HG02588 (cell line): ENCODE data around the gene DNAJC25.
"Not testable (repeated sequence)": the region's sequence is repeated elsewhere in the genome, so short reads cannot be mapped to it uniquely, and the experiment has no call there.

ENCODE experiments used
- ATAC-seq: cut with Tn5 transposase; IDR thresholded peaks from one replicate; pipeline ENCODE4 v1.9.1; 2021; ENCODE audit warnings: mild to moderate bottlenecking, moderate library complexity; ENCODE audit not compliant: unreplicated experiment

Gene DNAJC25

DNA sequence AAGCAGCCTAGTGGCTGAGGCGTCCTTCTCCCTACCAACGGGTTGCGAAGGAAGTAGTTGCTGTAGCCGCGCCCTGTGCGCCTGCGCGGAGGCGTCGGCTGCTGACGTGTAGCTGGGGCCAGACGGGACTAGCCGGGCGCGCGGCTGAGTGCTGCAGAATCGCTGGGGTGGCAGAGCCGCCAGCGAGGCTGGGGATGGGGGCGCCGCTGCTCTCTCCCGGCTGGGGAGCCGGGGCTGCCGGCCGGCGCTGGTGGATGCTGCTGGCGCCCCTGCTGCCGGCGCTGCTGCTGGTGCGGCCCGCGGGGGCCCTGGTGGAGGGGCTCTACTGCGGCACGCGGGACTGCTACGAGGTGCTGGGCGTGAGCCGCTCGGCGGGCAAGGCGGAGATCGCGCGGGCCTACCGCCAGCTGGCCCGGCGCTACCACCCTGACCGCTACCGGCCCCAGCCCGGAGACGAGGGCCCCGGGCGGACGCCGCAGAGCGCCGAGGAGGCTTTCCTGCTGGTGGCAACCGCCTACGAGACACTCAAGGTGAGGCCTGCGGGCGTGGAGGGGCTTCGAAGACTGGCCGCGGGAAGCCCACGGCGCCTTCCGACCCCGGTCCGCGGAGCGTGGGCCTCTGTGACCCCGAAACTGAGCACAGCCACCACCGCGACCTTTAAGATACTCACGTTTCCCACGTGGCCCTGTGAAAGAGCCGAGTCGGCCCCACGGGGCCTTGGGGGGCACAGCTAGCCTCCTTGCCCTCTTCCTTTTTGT, at the start of gene DNAJC25:
Gene DNAJC25, plus strand, starts transcription at position 121 of the 758 bp plus-strand sequence. Its CDS starts 74 bp downstream, at position 195.
- ATAC-seq, result peak; percentile 96

DNA sequence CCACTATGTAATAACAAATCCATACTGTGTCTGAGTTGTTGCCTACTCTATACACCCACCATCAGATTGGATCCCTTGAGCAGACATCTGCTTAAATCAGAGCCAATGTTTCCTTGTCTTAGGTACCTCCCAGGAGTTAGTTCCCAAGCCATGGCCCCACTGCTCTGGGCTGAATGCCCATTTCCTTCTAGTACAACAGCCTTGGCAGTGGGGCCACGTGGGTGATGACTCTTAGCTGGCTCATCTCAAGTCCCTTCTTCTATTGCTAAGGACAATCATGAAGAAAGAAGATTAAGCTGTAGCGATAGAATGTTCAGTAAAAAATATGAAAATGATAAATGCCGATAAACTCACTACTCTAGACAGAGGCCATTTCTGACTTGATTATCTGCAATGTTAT, 48.2 kb upstream of the DNAJC25 start:
- no peak for ATAC-seq

GRCh38 chr9:111586378-111586777, 44.8 kb upstream of the DNAJC25 start:
- ATAC-seq, result no peak

DNA sequence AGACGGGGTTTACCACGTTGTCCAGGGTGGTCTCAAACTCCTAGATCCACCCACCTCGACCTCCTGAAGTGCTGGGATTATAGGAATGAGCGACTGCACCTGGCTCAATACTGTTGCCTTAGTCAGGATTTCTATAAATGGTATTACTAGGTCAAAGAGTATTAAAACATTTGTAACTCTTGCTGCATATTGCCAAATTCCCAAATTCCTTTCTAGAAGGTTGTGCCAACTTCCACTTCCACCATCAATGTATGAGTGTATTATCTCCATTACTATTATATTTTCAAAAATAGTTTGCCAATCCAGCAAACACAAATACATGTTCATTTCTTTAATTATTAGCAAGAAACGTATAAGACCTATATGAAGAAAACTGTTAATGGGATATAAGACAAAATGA, 42.3 kb upstream of the DNAJC25 start:
- ATAC-seq, result no peak

DNA sequence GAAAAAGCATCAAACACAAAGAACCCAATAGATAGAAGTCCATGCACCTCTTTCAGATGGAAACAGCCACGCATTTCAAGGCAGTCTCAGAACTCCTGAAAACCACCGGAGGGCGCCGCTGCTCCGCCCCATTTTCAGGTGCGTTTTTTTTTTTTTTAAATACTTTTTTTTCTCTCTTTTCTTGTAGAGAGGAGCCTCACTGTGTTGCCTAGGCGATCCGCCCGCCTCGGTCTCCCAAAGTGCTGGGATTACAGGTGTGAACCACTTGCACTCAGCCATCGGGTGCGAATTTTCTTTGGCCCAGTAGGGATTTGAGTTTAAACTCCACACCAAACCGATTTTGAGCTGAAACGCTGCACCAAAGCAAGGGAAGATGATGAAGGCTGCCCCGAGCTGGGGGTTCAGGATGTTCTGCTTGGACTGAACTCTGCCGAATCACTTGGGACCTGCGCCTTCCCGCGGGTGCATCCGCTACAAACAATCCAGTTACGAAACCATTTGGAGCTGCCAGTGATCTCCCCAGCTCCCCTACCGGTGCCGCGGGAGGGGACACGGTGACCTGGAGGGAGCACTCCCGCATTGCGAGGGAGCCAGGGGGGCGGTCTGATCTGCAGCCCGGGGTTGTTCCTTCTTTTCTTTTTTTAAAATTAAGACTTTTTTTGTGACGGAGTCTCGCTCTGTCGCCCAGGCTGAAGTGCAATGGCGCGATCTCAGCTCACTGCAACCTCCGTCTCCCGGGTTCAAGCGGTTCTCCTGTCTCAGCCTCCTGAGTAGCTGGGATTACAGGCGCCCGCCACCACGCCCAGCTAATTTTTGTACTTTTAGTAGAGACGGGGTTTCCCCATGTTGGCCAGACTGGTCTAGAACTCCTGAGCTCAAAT, 33.0 kb upstream of the DNAJC25 start:
- ATAC-seq, result no peak

GRCh38 chr9:111598733-111599091, 32.4 kb upstream of the DNAJC25 start:
- ATAC-seq, result no peak

GRCh38 chr9:111599092-111599954, 31.8 kb upstream of the DNAJC25 start, which contains the start of gene PTGR1:
Gene PTGR1, minus strand, starts transcription at chr9:111599647. Its CDS starts 2,225 bp downstream, at chr9:111597422.
- peak; percentile 33 for ATAC-seq

GRCh38 chr9:111599955-111600343, 31.2 kb upstream of the DNAJC25 start:
- ATAC-seq, result no peak

GRCh38 chr9:111601237-111602018, 29.7 kb upstream of the DNAJC25 start:
- no peak for ATAC-seq

DNA sequence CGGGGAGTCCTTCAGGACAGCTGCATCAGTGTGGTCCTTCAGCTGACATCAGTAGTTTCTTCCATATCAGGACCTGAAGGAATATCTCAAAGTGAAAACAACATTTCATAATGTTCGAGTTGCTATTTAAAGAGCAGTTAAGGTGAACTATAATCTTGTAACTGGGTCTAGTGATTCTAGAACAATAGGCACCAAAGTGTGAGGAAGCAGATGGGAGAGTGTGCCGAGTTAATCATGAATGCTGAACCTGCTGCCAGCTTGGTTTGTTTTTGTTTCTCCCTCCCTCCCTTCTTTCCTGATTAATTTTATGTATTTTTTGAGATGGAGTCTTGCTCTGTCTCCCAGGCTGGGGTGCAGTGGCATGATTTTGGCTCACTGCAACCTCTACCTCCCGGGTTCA, 28.1 kb upstream of the DNAJC25 start:
- ATAC-seq, result no peak

DNA sequence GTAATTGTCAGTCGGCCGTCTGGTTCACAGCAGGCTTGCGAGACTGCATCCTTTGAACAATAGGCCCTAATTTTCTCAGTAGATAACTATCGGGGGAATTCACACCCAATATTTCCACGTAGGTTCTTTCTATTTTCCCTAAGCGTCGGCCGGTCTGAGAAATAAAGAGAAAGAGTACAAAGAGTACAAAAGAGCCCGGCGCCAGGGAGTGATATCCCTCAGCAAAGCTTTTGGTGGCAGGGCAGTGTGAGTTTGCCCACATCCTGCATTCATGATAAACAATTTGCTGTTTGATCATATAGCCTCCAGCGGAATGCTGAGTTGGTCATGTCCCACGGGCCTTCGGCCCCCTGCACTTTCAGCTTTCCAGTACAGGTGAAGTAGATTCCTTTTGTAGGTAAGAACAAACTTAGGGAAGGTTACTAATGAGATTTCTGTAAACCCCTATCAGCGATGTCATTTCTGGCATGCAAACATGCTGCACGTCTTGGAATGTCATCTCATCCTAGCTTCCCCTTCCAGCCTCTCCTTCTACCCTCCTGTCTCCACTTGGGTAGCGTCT, 27.0 kb upstream of the DNAJC25 start:
- no peak for ATAC-seq

DNA sequence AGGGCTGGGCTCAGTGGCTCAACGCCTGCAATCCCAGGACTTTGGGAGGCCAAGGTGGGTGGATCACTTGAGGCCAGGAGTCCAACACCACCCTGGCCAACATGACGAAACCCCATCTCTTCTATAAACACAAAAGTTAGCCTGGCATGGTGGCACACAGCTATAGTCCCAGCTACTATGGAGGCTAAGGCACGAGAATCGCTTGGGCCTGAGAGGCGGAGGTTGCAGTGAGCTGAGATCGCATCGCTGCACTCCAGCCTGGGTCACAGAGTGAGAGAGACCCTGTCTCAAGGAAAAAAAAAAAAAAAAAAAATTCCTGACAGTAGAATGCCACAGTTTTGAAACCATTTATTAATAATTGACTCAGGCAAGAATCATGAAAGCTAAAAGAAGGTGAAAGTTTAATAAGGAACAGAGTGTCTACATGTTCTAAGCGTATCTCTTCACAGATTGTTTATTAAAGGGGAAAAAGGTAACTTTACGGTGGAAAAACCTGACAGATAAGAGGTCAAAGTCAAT, 26.0 kb upstream of the DNAJC25 start:
- no peak for ATAC-seq

DNA sequence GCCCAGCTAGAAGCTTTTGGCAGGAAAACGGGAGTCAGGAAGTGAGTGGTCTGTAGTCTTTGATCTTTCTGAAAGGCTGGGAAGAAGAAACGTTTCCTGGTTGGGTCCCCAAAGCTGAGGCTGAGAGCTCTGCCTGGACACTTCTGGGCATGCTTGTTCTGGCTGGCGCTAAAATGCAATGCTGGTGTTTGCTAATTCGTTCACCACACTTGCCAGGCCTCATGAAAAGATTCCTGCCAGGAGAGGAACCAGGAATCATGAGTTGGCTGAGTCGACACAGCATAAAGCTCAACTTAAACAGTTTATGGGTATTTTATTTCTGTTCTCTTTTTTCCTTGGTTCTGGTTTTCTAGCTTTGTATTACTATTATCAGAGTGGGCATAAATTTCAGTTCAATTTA, 21.0 kb upstream of the DNAJC25 start:
- no peak for ATAC-seq

DNA sequence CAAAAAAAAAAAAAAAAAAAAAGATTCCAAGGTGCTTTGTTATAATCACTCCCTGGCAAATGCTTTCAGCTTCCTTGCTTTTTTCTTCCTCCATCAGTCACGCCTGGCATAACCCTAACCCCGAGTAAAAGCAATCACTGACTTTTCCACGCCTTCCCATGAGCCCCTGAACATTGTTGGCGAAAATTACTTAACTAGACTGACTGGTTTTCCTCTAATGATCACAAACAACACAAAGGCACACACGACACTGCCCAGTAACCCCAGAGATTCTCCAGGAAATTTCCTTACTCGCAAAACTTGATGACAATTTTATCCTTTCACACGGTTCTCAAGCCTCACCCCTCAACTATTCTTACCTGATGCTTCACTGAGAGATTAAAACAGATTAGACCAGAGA, 20.3 kb upstream of the DNAJC25 start:
- ATAC-seq, result no peak

- no peak for ATAC-seq
These were observed 17.6 kb upstream of the DNAJC25 start for GRCh38 chr9:111613436-111614040.

- no peak for ATAC-seq
These were observed 15.2 kb upstream of the DNAJC25 start for GRCh38 chr9:111615928-111616327.

DNA sequence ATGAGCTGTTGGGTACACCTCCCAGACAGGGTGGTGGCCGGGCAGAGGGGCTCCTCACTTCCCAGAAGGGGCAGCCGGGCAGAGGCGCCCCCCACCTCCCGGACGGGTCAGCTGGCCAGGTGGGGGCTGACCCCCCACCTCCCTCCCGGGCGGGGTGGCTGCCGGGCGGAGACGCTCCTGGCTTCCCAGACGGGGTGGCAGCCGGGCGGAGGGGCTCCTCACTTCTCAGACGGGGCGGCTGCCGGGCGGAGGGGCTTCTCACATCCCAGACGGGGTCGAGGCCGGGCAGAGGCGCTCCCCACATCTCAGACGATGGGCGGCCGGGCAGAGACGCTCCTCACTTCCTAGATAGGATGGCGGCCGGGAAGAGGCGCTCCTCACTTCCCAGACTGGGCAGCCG, 13.8 kb upstream of the DNAJC25 start:
- not testable (repeated sequence) for ATAC-seq

- ATAC-seq, result no peak
These were observed 9.1 kb upstream of the DNAJC25 start for GRCh38 chr9:111621895-111622480.

DNA sequence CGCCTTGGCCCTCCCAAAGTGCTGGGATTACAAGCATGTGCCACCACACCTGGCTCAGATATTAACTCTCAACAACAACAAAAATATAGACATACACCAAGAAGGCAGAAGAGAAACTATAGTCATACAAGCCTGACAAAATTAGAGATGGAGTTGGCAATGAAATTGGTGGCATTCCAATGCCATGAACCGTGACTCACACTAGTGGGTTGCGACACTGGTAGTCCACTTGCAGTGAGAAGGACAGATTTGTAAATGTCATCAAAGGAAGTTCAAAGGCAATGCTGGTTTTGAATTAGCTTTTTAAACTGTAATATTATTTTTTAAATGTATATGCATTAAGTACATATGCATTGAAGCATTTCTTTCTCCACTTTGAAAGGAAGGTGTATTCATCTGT, 8.5 kb upstream of the DNAJC25 start:
- no peak for ATAC-seq
